Prostate gland (tissue), 2 donors: ENCODE measurements around the gene FOXP1.

ENCODE experiments used
- CTCF ChIP-seq, 4 experiments: fragments of 200-600 bp in 2 of 4; fragments of 450-650 bp in 2 of 4; sonication (generic) in 2 of 4; IDR thresholded peaks; 1 replicate in 3 of 4; 2 replicates in 1 of 4; pipeline ENCODE4 v1.5.1; 2016 to 2019; ENCODE audit warnings: antibody characterized with exemption in 4 of 4, mild to moderate bottlenecking in 2 of 4, moderate library complexity in 2 of 4
- POLR2AphosphoS5 ChIP-seq: sonication (generic); formaldehyde crosslinking; IDR thresholded peaks from one replicate; pipeline ENCODE4 v1.6.1; 2017; ENCODE audit warnings: antibody characterized with exemption

GRCh38 chr3:71139496-71139895 is 444.0 kb downstream of the FOXP1 start:
- TF ChIP-seq CTCF (IDR thresholded peaks at IDR 0.05) (no peak), POLR2AphosphoS5 (no peak)
